Brain microvascular endothelial cell (primary cell): ENCODE data around the gene NOL9.

Source experiments
- DNase-seq: peaks from one replicate; pipeline ENCODE4 v3.0.0-alpha.2; 2020
- H3K27ac ChIP-seq: fragments of 250-450 bp; sonication (Bioruptor Pico); 2 replicates; pipeline ENCODE4 v1.5.1; 2020; ENCODE audit warnings: mild to moderate bottlenecking, moderate library complexity
- H3K27me3 ChIP-seq: fragments of 250-450 bp; sonication (Bioruptor Pico); replicated peaks from 2 replicates; pipeline ENCODE4 v1.5.1; 2020; ENCODE audit warnings: mild to moderate bottlenecking
- H3K36me3 ChIP-seq: fragments of 250-450 bp; sonication (Bioruptor Pico); replicated peaks from 2 replicates; pipeline ENCODE4 v1.5.1; 2020; ENCODE audit warnings: mild to moderate bottlenecking
- H3K4me3 ChIP-seq: 2 replicates; pipeline ENCODE4 v1.5.1; 2011; ENCODE audit warnings: low read depth, mild to moderate bottlenecking, control low read depth, low read length, moderate library complexity
- CTCF ChIP-seq: IDR thresholded peaks from 2 replicates; pipeline ENCODE4 v1.5.1; 2011; ENCODE audit warnings: low read depth, mild to moderate bottlenecking, moderate library complexity, low read length, control low read depth, inconsistent platforms; ENCODE audit errors: missing control alignments
- in situ Hi-C: cut with HindIII; loops from 2 replicates; pipeline ENCODE4 v1.10.0; 2017; ENCODE audit warnings: low sequenced_read_pairs, low pct_ligation_motif_present

NOL9 gene

GRCh38 chr1:6512245-6512907 is 41.9 kb downstream of the NOL9 start:
- DNase-seq: no peak
- Histone ChIP-seq H3K27me3 (no peaks in the 10 kb centered on the region), H3K27ac (no peak overlapping the region), H3K4me3 (no peak overlapping the region), H3K36me3 (no peaks in the 10 kb centered on the region)
- TF ChIP-seq CTCF: no peak
- in situ Hi-C loops: no loop called here

GRCh38 chr1:6511561-6512244 is 42.6 kb downstream of the NOL9 start:
- no peak for TF ChIP-seq CTCF
- no peak for DNase-seq
- Histone ChIP-seq H3K36me3 (no peaks in the 10 kb centered on the region), H3K4me3 (no peak overlapping the region), H3K27ac (no peak overlapping the region), H3K27me3 (no peaks in the 10 kb centered on the region)
- in situ Hi-C loops: no loop called here

- TF ChIP-seq CTCF: no peak
- no peak for DNase-seq
- no peaks in the 10 kb centered on the region for H3K27me3 ChIP-seq
- H3K36me3 ChIP-seq: no peaks in the 10 kb centered on the region
- in situ Hi-C loops: no loop called here
- H3K27ac ChIP-seq: no peak overlapping the region
- no peak overlapping the region for H3K4me3 ChIP-seq
Observed at GRCh38 chr1:6511056-6511455, 43.3 kb downstream of the NOL9 start.

- in situ Hi-C loops: no loop called here
- no peak for TF ChIP-seq CTCF
- no peak for DNase-seq
- Histone ChIP-seq H3K27me3 (no peaks in the 10 kb centered on the region), H3K36me3 (no peaks in the 10 kb centered on the region), H3K27ac (no peak overlapping the region), H3K4me3 (no peak overlapping the region)
Observed at GRCh38 chr1:6510493-6510892, 43.8 kb downstream of the NOL9 start.

GRCh38 chr1:6509919-6510291 is 44.4 kb downstream of the NOL9 start:
- TF ChIP-seq CTCF: no peak

More at GRCh38 chr1:6509919-6510291, 44.4 kb downstream of the NOL9 start:
- H3K27me3 ChIP-seq: no peaks in the 10 kb centered on the region
- no peak overlapping the region for H3K4me3 ChIP-seq
- in situ Hi-C loops: no loop called here
- no peak overlapping the region for H3K27ac ChIP-seq
- H3K36me3 ChIP-seq: no peaks in the 10 kb centered on the region
- no peak for DNase-seq
